ENCODE data around the gene CLEC1B. TPM values are rescaled to one million over a fixed set of nuclear protein-coding genes. Genes with fewer than 3 reads are reported as not detected.

Gene CLEC1B
- total RNA-seq, 1 experiment from 2014 or later = not detected

Other genes with a start within 250 kb of the CLEC1B start
- gene CD69, start 238.2 kb downstream of the CLEC1B start, total RNA-seq (2014; rRNA removed; shearing (Covaris generic)) = not detected in 2 replicates
- gene KLRF1, start 171.6 kb downstream of the CLEC1B start, total RNA-seq (2014; rRNA removed; shearing (Covaris generic)) = not detected in 2 replicates
- not detected in 2 replicates for gene CLEC2B, start 129.8 kb downstream of the CLEC1B start, total RNA-seq (2014; rRNA removed; shearing (Covaris generic))
- gene KLRF2, start 117.6 kb downstream of the CLEC1B start, total RNA-seq (2014; rRNA removed; shearing (Covaris generic)) = not detected in 2 replicates
- not detected in 2 replicates for gene CLEC2A, start 66.8 kb downstream of the CLEC1B start, total RNA-seq (2014; rRNA removed; shearing (Covaris generic))
- not detected in 2 replicates for gene CLEC12A, start 27.7 kb downstream of the CLEC1B start, total RNA-seq (2014; rRNA removed; shearing (Covaris generic))
- not detected in 2 replicates for gene CLEC12B, start 11.5 kb upstream of the CLEC1B start, total RNA-seq (2014; rRNA removed; shearing (Covaris generic))
- gene CLEC9A, start 31.6 kb upstream of the CLEC1B start, total RNA-seq (2014; rRNA removed; shearing (Covaris generic)) = not detected in 2 replicates
- not detected in 2 replicates for gene CLEC1A, start 99.9 kb upstream of the CLEC1B start, total RNA-seq (2014; rRNA removed; shearing (Covaris generic))
- not detected in 2 replicates for gene CLEC7A, start 131.1 kb upstream of the CLEC1B start, total RNA-seq (2014; rRNA removed; shearing (Covaris generic))
- 0.37 and 4.3 TPM in 2 replicates for gene OLR1, start 173.0 kb upstream of the CLEC1B start, total RNA-seq (2014; rRNA removed; shearing (Covaris generic))
- 0.68 TPM in 1 of 2 replicates, not detected in the other for gene TMEM52B, start 179.9 kb upstream of the CLEC1B start, total RNA-seq (2014; rRNA removed; shearing (Covaris generic))
- 37.6 and 88.9 TPM in 2 replicates for gene GABARAPL1, start 213.8 kb upstream of the CLEC1B start, total RNA-seq (2014; rRNA removed; shearing (Covaris generic))

Measured in G401 (cell line).